GM13976 (cell line): ENCODE measurements around the gene ATRX.
"Not testable (repeated sequence)": the region's sequence is repeated elsewhere in the genome, so short reads cannot be mapped to it uniquely, and the experiment has no call there.

Experiments
- DNase-seq: peaks from one replicate; pipeline ENCODE4 v3.0.0; 2012; ENCODE audit warnings: low spot score
- CTCF ChIP-seq: IDR thresholded peaks from 2 replicates; pipeline ENCODE4 v1.5.1; 2012; ENCODE audit warnings: borderline replicate concordance, mild to moderate bottlenecking; ENCODE audit not compliant: insufficient read depth; ENCODE audit errors: extremely low read depth, missing control alignments, control extremely low read depth
- in situ Hi-C: fragments of 300-500 bp; cut with MboI; formaldehyde crosslinking; loops from one replicate; pipeline ENCODE4 v1.12.0; 2022; ENCODE audit warnings: low sequenced_read_pairs, mixed read lengths, inconsistent platforms; ENCODE audit not compliant: unreplicated experiment

ATRX gene

GRCh38 chrX:77785486-77786364 is at the start of gene ATRX:
Gene ATRX, minus strand, starts transcription at chrX:77786216. Its CDS starts 215 bp downstream, at chrX:77786001.
- peak; percentile 83 for DNase-seq
- in situ Hi-C loops, result no loop called here
- TF ChIP-seq CTCF, result no peak

GRCh38 chrX:77831544-77831943 is 45.5 kb upstream of the ATRX start:
- in situ Hi-C loops, DNase-seq: not testable (repeated sequence)

GRCh38 chrX:77821989-77822388 is 36.0 kb upstream of the ATRX start:
- DNase-seq, in situ Hi-C loops: not testable (repeated sequence)

GRCh38 chrX:77820091-77820727 is 34.2 kb upstream of the ATRX start:
- in situ Hi-C loops, result no loop called here
- DNase-seq, result no peak
- no peak for TF ChIP-seq CTCF

- peak; percentile 28 for DNase-seq
- in situ Hi-C loops, result no loop called here
These were observed 28.2 kb upstream of the ATRX start for GRCh38 chrX:77814210-77814609.

DNA sequence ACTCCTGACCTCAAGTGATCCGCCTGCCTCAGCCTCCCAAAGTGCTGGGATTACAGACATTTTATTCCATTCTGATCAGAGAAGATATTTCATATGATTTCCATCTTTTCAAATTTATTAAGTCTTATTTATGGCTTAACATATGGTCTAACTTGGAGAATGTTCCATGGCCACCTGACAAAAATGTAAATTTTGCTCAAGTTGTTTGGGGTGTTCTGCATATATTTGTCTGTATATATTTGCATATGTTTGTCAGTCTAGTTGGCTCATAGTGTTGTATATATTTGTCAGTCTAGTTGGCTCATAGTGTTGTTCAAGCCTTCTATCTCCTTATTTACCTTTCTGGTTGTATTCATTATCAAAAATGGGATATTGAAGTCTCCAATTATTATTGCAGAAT is 16.2 kb upstream of the ATRX start:
- in situ Hi-C loops, result no loop called here
- no peak for TF ChIP-seq CTCF
- no peak for DNase-seq

More at GRCh38 chrX:77814210-77814609, 28.2 kb upstream of the ATRX start:
- TF ChIP-seq CTCF, result no peak

DNA sequence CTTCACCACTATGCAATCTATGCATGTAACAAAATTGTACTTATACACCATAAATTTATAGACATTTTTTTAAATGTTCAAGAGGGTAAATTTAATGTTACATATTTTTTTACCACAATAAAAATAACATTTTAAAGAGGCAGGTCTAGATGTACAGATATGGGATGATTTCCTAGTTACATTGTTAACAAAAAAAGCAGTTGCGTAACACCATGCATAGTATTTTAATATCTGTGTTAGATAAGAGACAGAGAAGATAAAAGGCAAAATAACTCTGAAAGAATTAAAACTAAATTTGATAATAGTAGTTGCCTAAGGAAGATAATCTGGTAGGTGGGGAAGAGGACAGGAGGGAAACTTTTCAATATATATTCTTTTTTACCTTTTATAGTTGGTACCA is 9.1 kb upstream of the ATRX start:
- no peak for DNase-seq
- TF ChIP-seq CTCF, result no peak
- in situ Hi-C loops, result no loop called here
